WTC11 (cell line): ENCODE results near the gene ATP5MC2. TPM values are rescaled to one million over a fixed set of nuclear protein-coding genes. Genes with fewer than 3 reads are reported as not detected.
"Not testable (repeated sequence)": the region's sequence is repeated elsewhere in the genome, so short reads cannot be mapped to it uniquely, and the experiment has no call there.

ENCODE experiments used
- ATAC-seq: fragments of 200-7000 bp; cut with Tn5 transposase; 2 replicates; pipeline ENCODE4 v1.10.0; 2021; ENCODE audit warnings: mild to moderate bottlenecking, moderate library complexity
- CTCF ChIA-PET: fragments of 300-600 bp; sonication (Branson Sonifier 250); formaldehyde crosslinking; loops from one replicate; lab custom pipeline; 2021; ENCODE audit warnings: antibody characterized with exemption; lab: Charles Lee
- POLR2A ChIA-PET: fragments of 350-600 bp; sonication (Branson Sonifier 250); formaldehyde crosslinking; loops from one replicate; lab custom pipeline; 2021; ENCODE audit warnings: antibody characterized with exemption; lab: Charles Lee
- DNase-seq: peaks from one replicate; pipeline ENCODE4 v3.0.0; 2021; ENCODE audit warnings: low spot score
- H3K27ac Mint-ChIP-seq: 2 replicates; pipeline ENCODE4 v1.8.0; 2021; ENCODE audit warnings: mixed read lengths
- H3K27me3 Mint-ChIP-seq: 2 replicates; pipeline ENCODE4 v1.8.0; 2021; ENCODE audit warnings: low read depth, mild to moderate bottlenecking, moderate library complexity, mixed read lengths
- H3K36me3 Mint-ChIP-seq: 2 replicates; pipeline ENCODE4 v1.8.0; 2021; ENCODE audit warnings: mixed read lengths
- H3K4me1 Mint-ChIP-seq: 2 replicates; pipeline ENCODE4 v1.8.0; 2022; ENCODE audit warnings: mixed read lengths
- H3K4me3 Mint-ChIP-seq: 2 replicates; pipeline ENCODE4 v1.8.0; 2021; ENCODE audit warnings: mild to moderate bottlenecking, moderate library complexity, mixed read lengths
- H3K9me3 Mint-ChIP-seq: 2 replicates; pipeline ENCODE4 v1.8.0; 2021; ENCODE audit warnings: mixed read lengths
- ATF1 ChIP-seq: sonication (generic); formaldehyde crosslinking; IDR thresholded peaks from 2 replicates; pipeline ENCODE4 v1.8.1; 2023; ENCODE audit warnings: mild to moderate bottlenecking, moderate library complexity, missing genetic modification reagents
- EMX1 ChIP-seq: fragments of 250-450 bp; sonication (Bioruptor Pico); IDR thresholded peaks from 2 replicates; pipeline ENCODE4 v1.8.0; 2021; ENCODE audit warnings: mild to moderate bottlenecking
- FOXP1 ChIP-seq: sonication (generic); formaldehyde crosslinking; IDR thresholded peaks from 2 replicates; pipeline ENCODE4 v1.8.0; 2022; ENCODE audit warnings: missing genetic modification reagents, mild to moderate bottlenecking, moderate library complexity, borderline replicate concordance
- GABPB1 ChIP-seq: sonication (generic); formaldehyde crosslinking; IDR thresholded peaks from 2 replicates; pipeline ENCODE4 v1.8.1; 2023; ENCODE audit warnings: mild to moderate bottlenecking, missing genetic modification reagents
- MYBL2 ChIP-seq: sonication (generic); formaldehyde crosslinking; IDR thresholded peaks from 2 replicates; pipeline ENCODE4 v1.8.1; 2023; ENCODE audit warnings: mild to moderate bottlenecking, moderate library complexity, missing genetic modification reagents
- NFYB ChIP-seq: sonication (generic); formaldehyde crosslinking; conservative IDR thresholded peaks from 2 replicates; pipeline ENCODE4 v1.8.0; 2022; ENCODE audit warnings: low read depth, missing genetic modification reagents
- NR3C1 ChIP-seq: sonication (generic); formaldehyde crosslinking; conservative IDR thresholded peaks from 2 replicates; pipeline ENCODE4 v1.8.1; 2023; ENCODE audit warnings: low read depth, mild to moderate bottlenecking, missing genetic modification reagents
- OVOL2 ChIP-seq: fragments of 250-450 bp; sonication (Bioruptor Pico); IDR thresholded peaks from 2 replicates; pipeline ENCODE4 v1.9.0; 2021; ENCODE audit warnings: mild to moderate bottlenecking, borderline replicate concordance
- PRRX2 ChIP-seq: fragments of 250-450 bp; sonication (Bioruptor Pico); IDR thresholded peaks from 2 replicates; pipeline ENCODE4 v1.8.0; 2021; ENCODE audit warnings: mild to moderate bottlenecking
- TEAD4 ChIP-seq: sonication (generic); formaldehyde crosslinking; IDR thresholded peaks from 2 replicates; pipeline ENCODE4 v1.8.0; 2022; ENCODE audit warnings: mild to moderate bottlenecking, missing genetic modification reagents
- ZBTB21 ChIP-seq: sonication (generic); formaldehyde crosslinking; IDR thresholded peaks from 2 replicates; pipeline ENCODE4 v1.8.1; 2023; ENCODE audit warnings: mild to moderate bottlenecking, missing genetic modification reagents, borderline replicate concordance
- ZNF671 ChIP-seq: fragments of 250-450 bp; sonication (Bioruptor Pico); IDR thresholded peaks from 2 replicates; pipeline ENCODE4 v1.8.0; 2021; ENCODE audit warnings: mild to moderate bottlenecking
- total RNA-seq: library from RNA; stranded (reverse); gene quantifications from 3 replicates; pipeline ENCODE4 v1.2.3, GENCODE V29; 2021
- TF ChIP-seq, protein P1 (sequence below): fragments of 250-450 bp; sonication (Bioruptor Pico); conservative IDR thresholded peaks from 2 replicates; pipeline ENCODE4 v1.9.0; 2021; ENCODE audit warnings: mild to moderate bottlenecking
- TF ChIP-seq, protein P2 (sequence below): fragments of 250-450 bp; sonication (Bioruptor Pico); IDR thresholded peaks from 2 replicates; pipeline ENCODE4 v1.9.0; 2021; ENCODE audit warnings: mild to moderate bottlenecking, borderline replicate concordance
- TF ChIP-seq, protein P3 (sequence below): sonication (generic); formaldehyde crosslinking; IDR thresholded peaks from 2 replicates; pipeline ENCODE4 v1.8.1; 2023; ENCODE audit warnings: mild to moderate bottlenecking, missing genetic modification reagents, borderline replicate concordance

Gene ATP5MC2
- total RNA-seq, 1 experiment from 2014 or later = 411 TPM

DNA sequence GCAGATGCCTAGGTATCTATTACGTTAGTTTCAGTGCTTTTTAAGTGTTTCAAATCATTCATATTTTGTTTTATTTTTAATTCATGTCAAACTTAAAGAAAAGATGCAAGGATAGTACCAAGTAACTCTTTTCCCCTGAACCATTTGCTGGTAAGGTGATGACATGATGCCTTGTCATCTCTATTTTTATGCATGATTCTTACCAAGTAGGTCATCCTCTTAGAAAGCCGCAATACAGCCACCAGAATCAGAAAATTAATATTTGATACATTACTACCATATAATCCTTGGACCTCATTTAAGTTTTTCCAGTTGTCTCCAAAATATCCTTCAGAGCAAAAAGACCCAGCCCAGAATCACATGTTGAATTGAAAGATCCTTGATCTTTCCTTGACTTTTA is 22.3 kb downstream of the ATP5MC2 start (continued):
- TF ChIP-seq, protein P1, sequence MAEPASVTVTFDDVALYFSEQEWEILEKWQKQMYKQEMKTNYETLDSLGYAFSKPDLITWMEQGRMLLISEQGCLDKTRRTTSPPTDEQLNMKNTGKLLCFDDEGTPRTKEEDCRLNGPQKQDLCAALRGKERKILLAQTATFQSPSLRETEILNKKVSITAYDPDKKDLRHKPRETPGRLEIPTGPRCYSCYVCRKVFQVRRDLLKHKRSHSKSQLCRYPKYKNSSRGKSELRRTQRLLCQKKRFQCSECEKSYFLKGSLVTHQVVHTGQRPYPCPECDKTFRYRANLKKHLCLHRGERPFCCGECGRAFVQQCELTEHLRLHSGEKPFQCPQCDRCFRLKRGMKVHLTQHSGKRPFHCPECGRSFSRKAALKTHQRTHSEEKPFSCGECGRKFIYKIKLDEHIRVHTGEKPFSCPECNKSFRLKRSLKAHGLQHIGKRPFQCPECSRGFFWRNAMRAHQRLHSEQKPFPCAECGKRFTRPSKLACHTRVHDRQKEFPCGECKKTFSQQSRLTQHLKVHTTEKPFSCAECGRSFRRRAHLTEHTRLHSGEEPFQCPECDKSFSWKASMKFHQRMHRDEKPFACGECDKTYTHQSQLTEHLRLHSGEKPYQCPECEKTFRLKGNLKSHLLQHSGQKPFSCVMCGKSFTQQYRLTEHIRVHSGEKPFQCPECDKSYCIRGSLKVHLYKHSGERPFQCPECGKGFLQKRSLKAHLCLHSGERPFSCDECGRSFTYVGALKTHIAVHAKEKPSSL = no peak

DNA sequence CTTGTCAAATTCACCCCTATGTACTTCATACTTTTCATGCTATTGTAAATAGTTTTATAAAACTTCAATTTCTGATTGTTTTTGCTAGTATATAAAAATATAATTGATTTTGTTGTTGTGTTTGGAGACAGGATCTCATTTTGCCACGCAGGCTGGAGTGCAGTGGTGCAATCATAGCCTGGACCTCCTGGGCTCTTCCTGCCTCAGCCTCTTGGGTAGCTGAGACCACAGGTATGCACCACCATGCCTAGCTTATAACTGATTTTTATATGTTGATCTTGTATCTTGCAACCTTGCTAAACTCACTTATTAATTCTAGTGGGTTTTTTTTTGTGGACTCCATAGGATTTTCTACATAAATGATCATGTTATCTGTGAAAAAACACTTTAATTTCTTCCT is 23.5 kb downstream of the ATP5MC2 start:
- no peaks in the 10 kb centered on the region for H3K9me3 Mint-ChIP-seq
- H3K4me1 Mint-ChIP-seq = no peaks in the 10 kb centered on the region
- CTCF ChIA-PET = interaction anchor here (1.0 kb wide), 1 partner anchor 109 kb away, joined by 4 read pairs; no protein-coding TSS in a partner anchor
- H3K36me3 Mint-ChIP-seq = no peaks in the 10 kb centered on the region
- no peaks in the 10 kb centered on the region for H3K27me3 Mint-ChIP-seq
- DNase-seq = no peak
- H3K4me3 Mint-ChIP-seq = no peak overlapping the region
- POLR2A ChIA-PET = no interaction called here
- no peak for TF ChIP-seq PRRX2
- TF ChIP-seq, protein P1 = no peak
- no peak for TF ChIP-seq GABPB1
- TF ChIP-seq FOXP1 (CRISPR knock-in tag) = no peak
- no peak for TF ChIP-seq ZBTB21 (CRISPR knock-in tag)
- TF ChIP-seq EMX1 (CRISPR knock-in tag) = no peak
- TF ChIP-seq, protein P2, sequence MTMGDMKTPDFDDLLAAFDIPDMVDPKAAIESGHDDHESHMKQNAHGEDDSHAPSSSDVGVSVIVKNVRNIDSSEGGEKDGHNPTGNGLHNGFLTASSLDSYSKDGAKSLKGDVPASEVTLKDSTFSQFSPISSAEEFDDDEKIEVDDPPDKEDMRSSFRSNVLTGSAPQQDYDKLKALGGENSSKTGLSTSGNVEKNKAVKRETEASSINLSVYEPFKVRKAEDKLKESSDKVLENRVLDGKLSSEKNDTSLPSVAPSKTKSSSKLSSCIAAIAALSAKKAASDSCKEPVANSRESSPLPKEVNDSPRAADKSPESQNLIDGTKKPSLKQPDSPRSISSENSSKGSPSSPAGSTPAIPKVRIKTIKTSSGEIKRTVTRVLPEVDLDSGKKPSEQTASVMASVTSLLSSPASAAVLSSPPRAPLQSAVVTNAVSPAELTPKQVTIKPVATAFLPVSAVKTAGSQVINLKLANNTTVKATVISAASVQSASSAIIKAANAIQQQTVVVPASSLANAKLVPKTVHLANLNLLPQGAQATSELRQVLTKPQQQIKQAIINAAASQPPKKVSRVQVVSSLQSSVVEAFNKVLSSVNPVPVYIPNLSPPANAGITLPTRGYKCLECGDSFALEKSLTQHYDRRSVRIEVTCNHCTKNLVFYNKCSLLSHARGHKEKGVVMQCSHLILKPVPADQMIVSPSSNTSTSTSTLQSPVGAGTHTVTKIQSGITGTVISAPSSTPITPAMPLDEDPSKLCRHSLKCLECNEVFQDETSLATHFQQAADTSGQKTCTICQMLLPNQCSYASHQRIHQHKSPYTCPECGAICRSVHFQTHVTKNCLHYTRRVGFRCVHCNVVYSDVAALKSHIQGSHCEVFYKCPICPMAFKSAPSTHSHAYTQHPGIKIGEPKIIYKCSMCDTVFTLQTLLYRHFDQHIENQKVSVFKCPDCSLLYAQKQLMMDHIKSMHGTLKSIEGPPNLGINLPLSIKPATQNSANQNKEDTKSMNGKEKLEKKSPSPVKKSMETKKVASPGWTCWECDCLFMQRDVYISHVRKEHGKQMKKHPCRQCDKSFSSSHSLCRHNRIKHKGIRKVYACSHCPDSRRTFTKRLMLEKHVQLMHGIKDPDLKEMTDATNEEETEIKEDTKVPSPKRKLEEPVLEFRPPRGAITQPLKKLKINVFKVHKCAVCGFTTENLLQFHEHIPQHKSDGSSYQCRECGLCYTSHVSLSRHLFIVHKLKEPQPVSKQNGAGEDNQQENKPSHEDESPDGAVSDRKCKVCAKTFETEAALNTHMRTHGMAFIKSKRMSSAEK = no peak
- TF ChIP-seq, protein P3, sequence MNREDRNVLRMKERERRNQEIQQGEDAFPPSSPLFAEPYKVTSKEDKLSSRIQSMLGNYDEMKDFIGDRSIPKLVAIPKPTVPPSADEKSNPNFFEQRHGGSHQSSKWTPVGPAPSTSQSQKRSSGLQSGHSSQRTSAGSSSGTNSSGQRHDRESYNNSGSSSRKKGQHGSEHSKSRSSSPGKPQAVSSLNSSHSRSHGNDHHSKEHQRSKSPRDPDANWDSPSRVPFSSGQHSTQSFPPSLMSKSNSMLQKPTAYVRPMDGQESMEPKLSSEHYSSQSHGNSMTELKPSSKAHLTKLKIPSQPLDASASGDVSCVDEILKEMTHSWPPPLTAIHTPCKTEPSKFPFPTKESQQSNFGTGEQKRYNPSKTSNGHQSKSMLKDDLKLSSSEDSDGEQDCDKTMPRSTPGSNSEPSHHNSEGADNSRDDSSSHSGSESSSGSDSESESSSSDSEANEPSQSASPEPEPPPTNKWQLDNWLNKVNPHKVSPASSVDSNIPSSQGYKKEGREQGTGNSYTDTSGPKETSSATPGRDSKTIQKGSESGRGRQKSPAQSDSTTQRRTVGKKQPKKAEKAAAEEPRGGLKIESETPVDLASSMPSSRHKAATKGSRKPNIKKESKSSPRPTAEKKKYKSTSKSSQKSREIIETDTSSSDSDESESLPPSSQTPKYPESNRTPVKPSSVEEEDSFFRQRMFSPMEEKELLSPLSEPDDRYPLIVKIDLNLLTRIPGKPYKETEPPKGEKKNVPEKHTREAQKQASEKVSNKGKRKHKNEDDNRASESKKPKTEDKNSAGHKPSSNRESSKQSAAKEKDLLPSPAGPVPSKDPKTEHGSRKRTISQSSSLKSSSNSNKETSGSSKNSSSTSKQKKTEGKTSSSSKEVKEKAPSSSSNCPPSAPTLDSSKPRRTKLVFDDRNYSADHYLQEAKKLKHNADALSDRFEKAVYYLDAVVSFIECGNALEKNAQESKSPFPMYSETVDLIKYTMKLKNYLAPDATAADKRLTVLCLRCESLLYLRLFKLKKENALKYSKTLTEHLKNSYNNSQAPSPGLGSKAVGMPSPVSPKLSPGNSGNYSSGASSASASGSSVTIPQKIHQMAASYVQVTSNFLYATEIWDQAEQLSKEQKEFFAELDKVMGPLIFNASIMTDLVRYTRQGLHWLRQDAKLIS (CRISPR knock-in tag) = no peak
- ATAC-seq = no peak
- no peak overlapping the region for H3K27ac Mint-ChIP-seq

DNA sequence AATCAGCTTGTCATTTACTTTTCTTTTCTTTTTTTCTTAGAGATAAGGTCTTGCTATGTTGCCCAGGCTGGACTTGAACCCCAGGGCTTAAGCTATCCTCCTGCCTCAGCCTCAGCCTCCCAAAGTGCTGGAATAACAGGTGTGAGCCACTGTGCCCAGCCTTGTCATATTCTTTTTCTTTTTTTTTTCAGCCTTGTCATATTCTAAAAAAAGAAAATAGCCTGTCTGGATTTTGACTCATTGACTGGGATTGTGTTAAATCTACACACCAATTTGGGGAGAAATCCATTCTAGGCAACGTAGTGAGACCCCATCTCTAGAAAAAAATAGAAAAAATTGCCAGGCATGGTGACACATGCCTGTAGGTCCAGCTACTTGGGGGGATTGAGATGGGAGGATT is 24.1 kb downstream of the ATP5MC2 start:
- no peak overlapping the region for H3K4me3 Mint-ChIP-seq
- POLR2A ChIA-PET = no interaction called here
- ATAC-seq = no peak
- no peaks in the 10 kb centered on the region for H3K4me1 Mint-ChIP-seq
- no peak overlapping the region for H3K27ac Mint-ChIP-seq
- no peaks in the 10 kb centered on the region for H3K9me3 Mint-ChIP-seq
- no peak for TF ChIP-seq NR3C1 (CRISPR knock-in tag)
- TF ChIP-seq OVOL2 = no peak
- no peak for TF ChIP-seq ZNF671 (CRISPR knock-in tag)
- no peak for TF ChIP-seq ATF1 (CRISPR knock-in tag)
- TF ChIP-seq NFYB (CRISPR knock-in tag) = no peak
- TF ChIP-seq MYBL2 (CRISPR knock-in tag) = no peak
- no peak for TF ChIP-seq TEAD4
- TF ChIP-seq, all 79 proteins: peak for 0
- Mint-ChIP-seq H3K27me3 (no peaks in the 10 kb centered on the region), H3K36me3 (no peaks in the 10 kb centered on the region)
- CTCF ChIA-PET = interaction anchor here (0.9 to 1.0 kb wide), 2 partner anchors 51 to 108 kb away, joined by 3 to 4 read pairs; no protein-coding TSS in a partner anchor
- no peak for DNase-seq

DNA sequence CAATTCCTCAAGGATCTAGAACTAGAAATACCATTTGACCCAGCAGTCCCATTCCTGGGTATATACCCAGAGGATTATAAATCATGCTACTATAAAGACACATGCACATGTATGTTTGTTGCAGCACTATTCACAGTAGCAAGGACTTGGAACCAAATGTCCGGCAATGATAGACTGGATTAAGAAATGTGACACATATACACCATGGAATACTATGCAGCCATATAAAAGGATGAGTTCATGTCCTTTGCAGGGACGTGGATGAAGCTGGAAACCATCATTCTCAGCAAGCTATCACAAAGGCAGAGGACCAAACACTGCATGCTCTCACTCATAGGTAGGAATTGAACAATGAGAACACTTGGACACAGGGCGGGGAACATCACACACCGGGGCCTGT is 29.6 kb downstream of the ATP5MC2 start:
- not testable (repeated sequence) for DNase-seq, H3K4me1 Mint-ChIP-seq, H3K9me3 Mint-ChIP-seq, H3K36me3 Mint-ChIP-seq, H3K27me3 Mint-ChIP-seq, ATAC-seq, H3K4me3 Mint-ChIP-seq, H3K27ac Mint-ChIP-seq
- CTCF ChIA-PET = interaction anchor here (0.7 to 1.1 kb wide), 2 partner anchors 103 to 1724 kb away, joined by 3 read pairs; no protein-coding TSS in a partner anchor
- POLR2A ChIA-PET = interaction anchor here (0.5 kb wide), 1 partner anchor 30 kb away, joined by 9 read pairs; no protein-coding TSS in a partner anchor
